GM12872 (cell line): ENCODE results near the gene TCERG1L.

Experiments
- TF ChIP-seq, protein P1 (sequence below): IDR thresholded peaks from 3 replicates; pipeline ENCODE4 v1.5.1; 2011; ENCODE audit warnings: low read depth, mild to moderate bottlenecking, low read length, moderate library complexity; ENCODE audit not compliant: insufficient read depth

The TCERG1L gene

DNA sequence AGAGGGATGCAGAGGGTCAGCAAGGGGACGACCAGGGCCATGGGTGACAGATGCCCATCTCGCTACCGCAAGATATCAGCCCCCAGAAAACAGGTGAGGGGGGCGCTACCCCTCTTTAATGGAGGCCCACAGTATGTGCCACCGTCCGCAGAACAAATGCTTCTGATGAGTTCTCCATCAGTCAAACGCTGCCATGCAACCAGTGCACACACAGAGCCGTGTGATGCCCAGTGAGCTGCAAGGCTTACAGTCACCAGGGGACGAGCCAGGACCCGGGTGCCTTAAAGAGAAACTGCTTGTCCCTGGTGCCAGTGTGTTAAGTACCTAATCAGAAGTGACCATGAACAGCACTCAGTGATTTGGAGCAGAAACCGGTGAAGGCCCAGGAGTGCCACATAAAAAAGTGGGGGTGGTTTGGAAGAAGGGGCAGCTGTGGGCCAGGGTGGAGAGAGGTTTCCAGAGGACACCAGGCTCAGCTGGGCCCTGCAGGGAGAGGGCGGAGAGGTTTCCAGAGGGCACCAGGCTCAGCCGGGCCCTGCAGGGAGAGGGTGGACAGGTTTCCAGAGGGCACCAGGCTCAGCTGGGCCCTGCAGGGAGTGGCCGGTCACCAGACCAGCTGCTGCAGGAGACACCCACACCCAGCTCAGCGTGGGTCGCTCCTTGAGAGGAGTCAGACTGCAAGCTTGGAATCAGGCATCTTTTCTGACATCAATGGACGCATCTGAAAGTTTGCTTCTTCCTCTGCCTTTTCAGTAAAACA is 50.9 kb downstream of the TCERG1L start:
- TF ChIP-seq, protein P1, sequence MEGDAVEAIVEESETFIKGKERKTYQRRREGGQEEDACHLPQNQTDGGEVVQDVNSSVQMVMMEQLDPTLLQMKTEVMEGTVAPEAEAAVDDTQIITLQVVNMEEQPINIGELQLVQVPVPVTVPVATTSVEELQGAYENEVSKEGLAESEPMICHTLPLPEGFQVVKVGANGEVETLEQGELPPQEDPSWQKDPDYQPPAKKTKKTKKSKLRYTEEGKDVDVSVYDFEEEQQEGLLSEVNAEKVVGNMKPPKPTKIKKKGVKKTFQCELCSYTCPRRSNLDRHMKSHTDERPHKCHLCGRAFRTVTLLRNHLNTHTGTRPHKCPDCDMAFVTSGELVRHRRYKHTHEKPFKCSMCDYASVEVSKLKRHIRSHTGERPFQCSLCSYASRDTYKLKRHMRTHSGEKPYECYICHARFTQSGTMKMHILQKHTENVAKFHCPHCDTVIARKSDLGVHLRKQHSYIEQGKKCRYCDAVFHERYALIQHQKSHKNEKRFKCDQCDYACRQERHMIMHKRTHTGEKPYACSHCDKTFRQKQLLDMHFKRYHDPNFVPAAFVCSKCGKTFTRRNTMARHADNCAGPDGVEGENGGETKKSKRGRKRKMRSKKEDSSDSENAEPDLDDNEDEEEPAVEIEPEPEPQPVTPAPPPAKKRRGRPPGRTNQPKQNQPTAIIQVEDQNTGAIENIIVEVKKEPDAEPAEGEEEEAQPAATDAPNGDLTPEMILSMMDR: no peak

DNA sequence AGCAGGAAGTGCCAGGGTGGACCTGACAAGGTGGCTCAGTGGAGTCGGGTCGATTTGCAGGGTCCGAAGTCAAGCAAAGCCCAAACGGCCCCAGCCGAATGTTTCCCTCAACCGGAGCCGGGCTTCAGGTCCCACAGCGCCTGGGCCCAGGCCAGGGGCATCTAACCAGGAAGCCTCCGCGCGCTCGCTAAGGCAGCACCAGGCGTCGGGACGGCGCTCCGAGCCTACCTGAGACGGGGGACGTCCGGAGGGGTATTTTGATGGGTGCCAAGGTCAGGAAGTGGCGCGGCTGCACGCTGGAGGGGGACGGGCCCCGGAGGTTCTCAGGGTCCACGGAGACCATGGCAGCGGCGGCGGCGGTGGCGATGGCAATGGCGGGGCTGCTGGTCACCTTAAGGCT is 51.5 kb downstream of the TCERG1L start:
- TF ChIP-seq, protein P1: no peak

DNA sequence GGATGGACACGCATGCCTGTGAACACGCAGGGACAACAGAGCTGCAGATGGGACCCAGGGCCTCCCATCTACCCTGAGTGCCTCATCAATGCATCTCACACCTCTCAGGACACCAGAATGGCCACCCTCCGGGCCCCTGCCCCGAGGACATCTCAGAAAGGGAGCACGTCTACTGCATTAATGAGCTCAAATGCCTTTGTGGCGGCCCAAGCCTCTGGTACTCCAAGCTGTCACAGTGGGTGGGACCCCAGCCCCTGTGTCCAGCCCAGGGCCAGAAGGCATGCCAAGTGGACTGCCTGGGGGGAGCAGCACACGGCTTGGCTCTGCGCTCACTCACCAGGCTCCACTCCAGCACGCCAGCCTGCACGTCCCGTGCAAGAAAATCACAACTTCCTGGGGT is 52.0 kb downstream of the TCERG1L start:
- TF ChIP-seq, protein P1: no peak

DNA sequence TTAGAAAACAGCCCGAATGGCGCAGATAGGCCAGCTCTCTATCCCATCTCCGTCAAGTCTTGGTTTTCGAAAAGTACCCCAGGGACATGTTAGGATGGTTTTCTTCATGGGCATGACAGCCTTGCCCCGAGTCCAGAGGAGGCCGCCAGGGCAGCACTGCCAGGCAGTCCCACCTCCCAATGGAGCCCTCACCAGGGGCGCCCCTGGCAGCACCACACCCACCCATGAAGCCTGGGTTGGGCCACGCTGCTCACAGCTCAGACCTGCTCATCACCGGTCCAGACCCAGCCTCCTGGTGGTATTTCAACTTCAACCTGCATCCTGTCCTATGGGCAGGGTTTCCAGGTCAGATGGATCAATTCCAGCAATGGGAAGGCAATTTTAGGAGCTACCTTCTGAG is 53.3 kb downstream of the TCERG1L start:
- TF ChIP-seq, protein P1: no peak

DNA sequence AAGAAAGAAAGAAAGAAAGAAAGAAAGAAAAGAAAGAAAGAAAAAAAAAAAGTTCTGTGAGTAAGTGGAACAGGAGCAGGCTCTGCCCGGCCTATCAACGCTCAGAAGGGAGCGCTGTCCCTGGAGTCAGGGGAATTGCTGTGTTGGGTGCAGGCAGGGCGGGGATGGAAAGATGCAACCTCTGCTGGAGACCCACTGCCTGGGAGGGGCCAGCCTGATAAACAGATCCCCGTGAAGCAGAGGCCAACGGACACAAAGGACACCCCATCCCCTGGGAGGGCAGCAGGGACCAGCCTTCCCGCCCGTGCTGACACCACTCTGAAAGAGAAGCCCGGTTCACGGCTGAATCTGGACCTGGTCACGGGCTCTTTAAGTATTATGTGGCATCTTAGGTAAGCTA is 54.5 kb downstream of the TCERG1L start:
- TF ChIP-seq, protein P1: no peak

DNA sequence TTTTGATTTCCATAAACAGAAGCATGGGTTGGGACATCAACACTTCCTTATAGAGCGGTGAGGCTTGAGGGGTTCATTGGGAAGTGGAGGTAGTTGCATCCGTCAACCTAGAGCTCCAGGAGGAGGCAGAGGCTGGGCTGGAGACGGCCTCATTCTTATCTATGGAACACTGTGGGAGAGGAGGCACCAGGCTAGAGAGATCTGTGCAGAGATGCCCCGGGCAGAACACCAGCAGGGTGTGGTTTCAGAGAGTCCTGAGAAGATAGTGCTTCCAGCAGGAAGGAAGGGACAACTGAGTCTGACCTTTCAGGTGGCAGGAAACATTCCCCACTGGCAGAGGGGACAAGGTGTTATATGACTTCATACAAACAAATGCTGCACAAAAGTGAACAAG is 56.7 kb downstream of the TCERG1L start:
- TF ChIP-seq, protein P1: no peak

DNA sequence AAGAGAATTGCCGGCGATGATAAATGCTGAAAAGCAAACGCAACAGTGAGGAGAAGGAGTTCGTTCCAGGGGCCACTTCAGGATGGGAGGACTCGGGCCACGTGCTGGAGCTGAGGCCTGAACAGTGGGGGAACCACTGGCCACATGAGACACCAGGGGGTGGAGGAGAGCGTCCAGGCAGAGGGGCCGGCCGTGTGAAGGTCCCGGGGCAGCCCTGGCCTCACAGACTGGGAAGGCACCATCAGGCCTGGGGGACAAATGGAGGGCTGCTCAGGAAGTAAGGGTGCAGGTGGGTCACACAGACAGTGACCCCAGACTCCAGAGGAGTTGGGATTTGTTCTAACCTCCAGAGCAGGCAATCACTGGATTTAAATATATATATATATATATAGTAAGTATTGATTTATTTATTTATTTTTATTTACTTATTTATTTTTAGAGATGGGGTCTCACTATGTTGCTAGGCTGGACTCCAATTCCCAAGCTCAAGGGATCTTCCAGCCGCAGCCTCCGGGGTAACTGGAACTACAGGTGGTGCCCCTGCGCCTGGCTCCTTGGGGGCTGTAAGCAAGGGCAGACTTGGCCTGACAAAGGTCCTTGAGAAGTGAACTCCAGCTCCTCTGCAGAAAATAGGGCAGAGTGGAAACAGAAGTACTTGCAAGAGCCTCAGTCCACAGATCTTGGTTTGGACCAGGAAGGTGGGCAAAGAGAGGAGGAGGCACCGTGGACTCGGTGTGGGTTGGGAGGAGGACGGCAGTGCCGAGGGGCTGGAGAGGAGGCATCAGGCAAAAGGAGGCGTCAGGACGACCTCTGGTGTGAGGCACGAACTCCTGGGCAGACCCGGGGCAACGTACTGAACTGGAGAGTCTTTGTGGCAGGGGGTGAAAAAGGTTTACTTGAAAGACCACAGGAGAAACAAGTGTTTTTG is 57.3 kb downstream of the TCERG1L start:
- TF ChIP-seq, protein P1: no peak
